PFSK-1 (cell line): Measurements from ENCODE around the gene AMPD3.

Source experiments
- FOXP2 ChIP-seq: optimal IDR thresholded peaks from 2 replicates; pipeline ENCODE3; 2011; ENCODE audit warnings: borderline replicate concordance, control low read depth, inconsistent platforms; ENCODE audit not compliant: insufficient read depth; ENCODE audit errors: extremely low read length, extremely low read depth
- SIN3A ChIP-seq: IDR thresholded peaks from 2 replicates; pipeline ENCODE4 v1.6.1; 2012; ENCODE audit warnings: mild to moderate bottlenecking, low read length, moderate library complexity, borderline replicate concordance; ENCODE audit not compliant: insufficient read depth
- TAF1 ChIP-seq: IDR thresholded peaks from 2 replicates; pipeline ENCODE4 v1.6.1; 2012; ENCODE audit warnings: low read length, control low read depth, borderline replicate concordance; ENCODE audit not compliant: insufficient read depth
- TF ChIP-seq, protein P1 (sequence below), 2 experiments: IDR thresholded peaks; 2 replicates each; pipeline versions ENCODE4 v1.6.1 to v1.8.0; 2011 to 2012; ENCODE audit warnings: low read depth in 2 of 2, low read length in 2 of 2, control low read depth in 1 of 2, inconsistent platforms in 1 of 2, mild to moderate bottlenecking in 1 of 2, moderate library complexity in 1 of 2; ENCODE audit not compliant: insufficient read depth in 1 of 2

DNA sequence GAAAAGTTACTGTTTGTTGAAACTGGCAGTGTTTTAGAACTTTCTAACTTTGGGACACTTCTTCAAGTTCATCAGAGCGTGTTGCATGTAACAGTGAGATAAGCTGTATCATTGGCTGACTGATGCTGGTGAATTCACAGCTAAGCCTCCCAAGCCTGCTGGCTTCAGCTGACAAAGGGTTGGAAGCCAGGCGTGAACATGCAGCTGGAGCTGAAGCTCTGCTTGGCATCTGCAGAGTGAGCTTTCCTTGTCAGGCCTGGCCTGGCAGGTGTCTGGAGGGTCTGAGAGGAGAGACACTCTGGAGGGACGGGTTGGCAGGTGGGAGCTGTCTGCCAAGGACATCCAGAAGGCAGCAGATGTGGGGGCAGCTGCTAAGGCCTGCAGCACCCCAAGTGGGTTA, 1.5 kb downstream of the AMPD3 start:
- TF ChIP-seq SIN3A, result no peak
- TF ChIP-seq, protein P1, sequence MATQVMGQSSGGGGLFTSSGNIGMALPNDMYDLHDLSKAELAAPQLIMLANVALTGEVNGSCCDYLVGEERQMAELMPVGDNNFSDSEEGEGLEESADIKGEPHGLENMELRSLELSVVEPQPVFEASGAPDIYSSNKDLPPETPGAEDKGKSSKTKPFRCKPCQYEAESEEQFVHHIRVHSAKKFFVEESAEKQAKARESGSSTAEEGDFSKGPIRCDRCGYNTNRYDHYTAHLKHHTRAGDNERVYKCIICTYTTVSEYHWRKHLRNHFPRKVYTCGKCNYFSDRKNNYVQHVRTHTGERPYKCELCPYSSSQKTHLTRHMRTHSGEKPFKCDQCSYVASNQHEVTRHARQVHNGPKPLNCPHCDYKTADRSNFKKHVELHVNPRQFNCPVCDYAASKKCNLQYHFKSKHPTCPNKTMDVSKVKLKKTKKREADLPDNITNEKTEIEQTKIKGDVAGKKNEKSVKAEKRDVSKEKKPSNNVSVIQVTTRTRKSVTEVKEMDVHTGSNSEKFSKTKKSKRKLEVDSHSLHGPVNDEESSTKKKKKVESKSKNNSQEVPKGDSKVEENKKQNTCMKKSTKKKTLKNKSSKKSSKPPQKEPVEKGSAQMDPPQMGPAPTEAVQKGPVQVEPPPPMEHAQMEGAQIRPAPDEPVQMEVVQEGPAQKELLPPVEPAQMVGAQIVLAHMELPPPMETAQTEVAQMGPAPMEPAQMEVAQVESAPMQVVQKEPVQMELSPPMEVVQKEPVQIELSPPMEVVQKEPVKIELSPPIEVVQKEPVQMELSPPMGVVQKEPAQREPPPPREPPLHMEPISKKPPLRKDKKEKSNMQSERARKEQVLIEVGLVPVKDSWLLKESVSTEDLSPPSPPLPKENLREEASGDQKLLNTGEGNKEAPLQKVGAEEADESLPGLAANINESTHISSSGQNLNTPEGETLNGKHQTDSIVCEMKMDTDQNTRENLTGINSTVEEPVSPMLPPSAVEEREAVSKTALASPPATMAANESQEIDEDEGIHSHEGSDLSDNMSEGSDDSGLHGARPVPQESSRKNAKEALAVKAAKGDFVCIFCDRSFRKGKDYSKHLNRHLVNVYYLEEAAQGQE (IDR thresholded peaks at IDR 0.05; ENCODE audit: insufficient read depth in 1 of 2, low read depth in 2 of 2, low read length in 2 of 2), result no peak
- TF ChIP-seq TAF1, result no peak
- no peak for TF ChIP-seq FOXP2
